ENCODE measurements around the gene PDE8A. TPM values are rescaled to one million over a fixed set of nuclear protein-coding genes. Genes with fewer than 3 reads are reported as not detected.

The PDE8A gene
- total RNA-seq, 1 experiment from 2014 or later = 32.0 TPM

- CTCF ChIA-PET = no interaction called here
- intact Hi-C loops (cut with micrococcal nuclease; ENCODE audit: unreplicated experiment) = no loop called here
- no peak overlapping the region for H3K4me3 ChIP-seq (ENCODE audit: low read depth, low read length)
- Mint-ChIP-seq H3K36me3 (ENCODE audit: insufficient read depth, unreplicated experiment) (no peaks in the 10 kb centered on the region), H3K27me3 (ENCODE audit: insufficient read depth, unreplicated experiment) (no peaks in the 10 kb centered on the region), H3K27ac (ENCODE audit: unreplicated experiment) (no peak overlapping the region), H3K9me3 (ENCODE audit: unreplicated experiment) (no peaks in the 10 kb centered on the region), H3K4me1 (ENCODE audit: low read depth, unreplicated experiment) (peaks cover under 1% of the 10 kb centered on the region), H3K4me3 (ENCODE audit: unreplicated experiment) (no peak overlapping the region)
- H3K27me3 ChIP-seq (replicated peaks; ENCODE audit: control insufficient read depth, insufficient read depth, low read length) = no peaks in the 10 kb centered on the region
- H3K4me1 ChIP-seq = no peaks in the 10 kb centered on the region; the same call in 1 of the 2 replicates
- TF ChIP-seq CTCF (IDR thresholded peaks at IDR 0.05; ENCODE audit: insufficient read depth in 1 of 2, low read depth in 1 of 2, low read length in 1 of 2, severe bottlenecking in 1 of 2, unreplicated experiment in 1 of 2) = no peak
- POLR2A ChIA-PET = no interaction called here
- no TSS peak for BruUV-seq (replicated peaks)
- DNase-seq = no peak
- H3K36me3 ChIP-seq (ENCODE audit: control insufficient read depth, insufficient read depth, low read length) = no peaks in the 10 kb centered on the region
- H3K9me3 ChIP-seq = no peaks in the 10 kb centered on the region
These were observed 34.6 kb downstream of the PDE8A start for GRCh38 chr15:85016275-85016674.

GRCh38 chr15:85019815-85020590 is 38.3 kb downstream of the PDE8A start:
- Mint-ChIP-seq H3K27ac (ENCODE audit: unreplicated experiment) (no peak overlapping the region), H3K27me3 (ENCODE audit: insufficient read depth, unreplicated experiment) (no peaks in the 10 kb centered on the region)
- intact Hi-C loops (cut with micrococcal nuclease; ENCODE audit: unreplicated experiment) = no loop called here

GRCh38 chr15:85021409-85021808 is 39.8 kb downstream of the PDE8A start:
- H3K27me3 Mint-ChIP-seq (ENCODE audit: insufficient read depth, unreplicated experiment) = no peaks in the 10 kb centered on the region
- BruUV-seq (replicated peaks) = no TSS peak
- H3K36me3 Mint-ChIP-seq (ENCODE audit: insufficient read depth, unreplicated experiment) = no peaks in the 10 kb centered on the region
- Histone ChIP-seq H3K36me3 (ENCODE audit: control insufficient read depth, insufficient read depth, low read length) (no peaks in the 10 kb centered on the region), H3K9me3 (no peaks in the 10 kb centered on the region), H3K27me3 (replicated peaks; ENCODE audit: control insufficient read depth, insufficient read depth, low read length) (no peaks in the 10 kb centered on the region), H3K4me1 (peaks cover 13% of the 10 kb centered on the region), H3K4me3 (ENCODE audit: low read depth, low read length) (no peak overlapping the region)
- no peak for TF ChIP-seq CTCF (IDR thresholded peaks at IDR 0.05; ENCODE audit: insufficient read depth in 1 of 2, low read depth in 1 of 2, low read length in 1 of 2, severe bottlenecking in 1 of 2, unreplicated experiment in 1 of 2)
- no peak overlapping the region for H3K4me3 Mint-ChIP-seq (ENCODE audit: unreplicated experiment)
- CTCF ChIA-PET = no interaction called here
- no peaks in the 10 kb centered on the region for H3K4me1 Mint-ChIP-seq (ENCODE audit: low read depth, unreplicated experiment)
- H3K27ac Mint-ChIP-seq (ENCODE audit: unreplicated experiment) = no peak overlapping the region
- DNase-seq = no peak
- H3K9me3 Mint-ChIP-seq (ENCODE audit: unreplicated experiment) = no peaks in the 10 kb centered on the region
- POLR2A ChIA-PET = no interaction called here
- intact Hi-C loops (cut with micrococcal nuclease; ENCODE audit: unreplicated experiment) = no loop called here

More at GRCh38 chr15:85019815-85020590, 38.3 kb downstream of the PDE8A start:
- no peaks in the 10 kb centered on the region for H3K36me3 ChIP-seq (ENCODE audit: control insufficient read depth, insufficient read depth, low read length)
- Mint-ChIP-seq H3K4me1 (ENCODE audit: low read depth, unreplicated experiment) (no peaks in the 10 kb centered on the region), H3K4me3 (ENCODE audit: unreplicated experiment) (no peak overlapping the region), H3K9me3 (ENCODE audit: unreplicated experiment) (no peaks in the 10 kb centered on the region), H3K36me3 (ENCODE audit: insufficient read depth, unreplicated experiment) (no peaks in the 10 kb centered on the region)
- ChIA-PET CTCF (interaction anchor here (0.6 kb wide), 1 partner anchor 18 kb away, joined by 4 read pairs; no protein-coding TSS in a partner anchor), POLR2A (no interaction called here)
- DNase-seq = no peak
- H3K9me3 ChIP-seq = no peaks in the 10 kb centered on the region
- H3K4me3 ChIP-seq (ENCODE audit: low read depth, low read length) = no peak overlapping the region
- no peak for TF ChIP-seq CTCF (IDR thresholded peaks at IDR 0.05; ENCODE audit: insufficient read depth in 1 of 2, low read depth in 1 of 2, low read length in 1 of 2, severe bottlenecking in 1 of 2, unreplicated experiment in 1 of 2)
- peaks cover 4% of the 10 kb centered on the region; the same call in 1 of the 2 replicates for H3K4me1 ChIP-seq
- no TSS peak for BruUV-seq (replicated peaks)
- no peaks in the 10 kb centered on the region for H3K27me3 ChIP-seq (replicated peaks; ENCODE audit: control insufficient read depth, insufficient read depth, low read length)
